ENCODE measurements around the gene C11orf52.

DNA sequence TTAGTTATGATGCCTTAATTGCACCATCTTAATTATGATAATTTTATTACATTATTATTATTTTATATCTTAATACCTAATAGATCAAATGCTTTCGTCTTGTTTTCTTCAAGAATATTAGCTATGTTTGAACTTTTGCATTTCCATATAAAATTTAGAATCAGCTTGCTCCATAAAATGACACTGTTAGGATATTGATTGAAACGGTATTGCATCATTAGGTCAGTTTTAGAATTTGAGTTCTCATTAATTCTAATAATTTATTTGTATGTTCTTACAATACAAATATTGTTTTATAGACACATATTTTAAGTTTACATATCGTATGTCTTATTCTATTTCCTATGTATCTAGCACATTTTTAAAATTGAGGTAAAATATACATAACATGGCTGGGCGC, 32.7 kb upstream of the C11orf52 start:
- no peak for TF ChIP-seq POLR2A (IDR thresholded peaks at IDR 0.05)
- TF ChIP-seq, protein P1, sequence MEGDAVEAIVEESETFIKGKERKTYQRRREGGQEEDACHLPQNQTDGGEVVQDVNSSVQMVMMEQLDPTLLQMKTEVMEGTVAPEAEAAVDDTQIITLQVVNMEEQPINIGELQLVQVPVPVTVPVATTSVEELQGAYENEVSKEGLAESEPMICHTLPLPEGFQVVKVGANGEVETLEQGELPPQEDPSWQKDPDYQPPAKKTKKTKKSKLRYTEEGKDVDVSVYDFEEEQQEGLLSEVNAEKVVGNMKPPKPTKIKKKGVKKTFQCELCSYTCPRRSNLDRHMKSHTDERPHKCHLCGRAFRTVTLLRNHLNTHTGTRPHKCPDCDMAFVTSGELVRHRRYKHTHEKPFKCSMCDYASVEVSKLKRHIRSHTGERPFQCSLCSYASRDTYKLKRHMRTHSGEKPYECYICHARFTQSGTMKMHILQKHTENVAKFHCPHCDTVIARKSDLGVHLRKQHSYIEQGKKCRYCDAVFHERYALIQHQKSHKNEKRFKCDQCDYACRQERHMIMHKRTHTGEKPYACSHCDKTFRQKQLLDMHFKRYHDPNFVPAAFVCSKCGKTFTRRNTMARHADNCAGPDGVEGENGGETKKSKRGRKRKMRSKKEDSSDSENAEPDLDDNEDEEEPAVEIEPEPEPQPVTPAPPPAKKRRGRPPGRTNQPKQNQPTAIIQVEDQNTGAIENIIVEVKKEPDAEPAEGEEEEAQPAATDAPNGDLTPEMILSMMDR (IDR thresholded peaks at IDR 0.05) = no peak

All from lower leg skin (tissue), 3 donors.